Activated T-helper 9 cell treated with anti-CD3 and anti-CD28 coated beads, Interleukin-2, amount 50 U/mL, for 16 hours (primary cell): ENCODE measurements around the gene KCNG1.

Experiments
- DNase-seq: peaks from one replicate; pipeline ENCODE4 v3.0.0-alpha.2; 2020; ENCODE audit warnings: low read depth

KCNG1 gene

DNA sequence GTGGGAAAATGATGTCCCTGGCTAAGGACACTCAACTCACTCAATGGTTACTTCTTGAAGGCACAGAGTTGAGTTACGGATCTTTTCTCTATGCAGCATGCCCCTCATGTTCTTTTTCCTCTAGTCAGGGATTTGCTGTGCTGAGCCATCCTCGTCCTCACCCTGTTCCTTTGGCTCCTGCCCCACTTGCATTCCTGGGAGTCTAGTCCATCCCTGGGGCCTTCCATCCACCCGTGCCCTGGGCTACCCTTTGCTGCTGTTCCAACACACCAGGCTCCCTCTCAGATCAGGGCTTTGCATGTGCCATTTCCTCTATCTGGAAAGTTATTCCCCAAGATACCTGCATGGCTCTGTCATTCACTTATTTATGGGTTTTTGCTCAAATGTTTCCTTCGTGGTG is 13.3 kb upstream of the KCNG1 start:
- DNase-seq = no peak

DNA sequence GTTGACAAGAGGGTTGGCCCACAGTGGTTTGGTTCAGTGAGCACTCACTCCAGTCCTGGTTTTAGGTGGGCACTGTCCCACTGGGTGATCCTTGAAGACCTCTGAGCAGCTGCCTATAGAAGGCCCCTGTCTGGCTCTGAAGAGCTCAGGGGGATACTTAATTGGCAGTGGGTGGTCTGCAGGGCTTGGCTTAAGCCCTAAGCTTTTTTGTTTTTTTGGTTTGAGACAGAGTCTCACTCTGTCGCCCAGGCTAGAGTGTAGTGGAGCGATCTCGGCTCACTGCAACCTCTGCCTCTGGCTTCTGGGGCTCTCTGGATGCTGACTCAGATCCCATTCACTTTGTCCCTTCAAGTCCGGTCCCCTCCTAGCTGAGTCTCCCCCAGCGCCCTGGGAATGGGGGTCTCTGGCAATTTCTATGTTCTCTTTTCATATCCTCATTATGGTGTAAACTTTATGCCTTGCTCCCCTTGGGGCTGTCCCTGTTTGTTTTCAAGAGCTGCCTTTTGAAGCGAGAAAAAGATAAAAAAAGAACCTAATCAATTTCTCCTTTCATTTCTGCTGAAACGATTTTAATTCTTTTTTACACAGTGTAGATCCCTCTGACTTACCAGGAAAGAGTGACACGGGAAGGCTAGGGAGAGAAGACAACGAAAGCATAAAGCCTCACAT is 12.2 kb upstream of the KCNG1 start:
- no peak for DNase-seq

DNA sequence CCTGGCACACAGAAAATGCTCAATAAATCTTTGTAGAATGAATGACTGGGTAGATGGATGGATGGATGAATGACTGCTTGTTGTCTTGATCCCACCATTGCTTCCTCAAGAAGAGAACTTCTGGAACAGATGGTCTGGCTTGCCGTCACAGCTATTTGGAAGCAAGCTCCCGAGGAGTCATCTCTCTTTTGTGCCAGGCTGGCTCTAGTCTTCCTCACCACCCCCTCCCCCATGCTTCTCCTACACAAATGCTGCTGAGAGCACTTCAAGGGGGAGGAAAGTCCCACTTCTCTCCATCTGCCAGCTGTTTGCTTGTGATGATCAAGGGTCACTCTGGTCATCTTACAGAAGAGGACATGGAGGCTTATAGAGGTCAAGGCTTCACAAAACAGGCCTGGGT is 11.6 kb upstream of the KCNG1 start:
- DNase-seq = no peak

- no peak for DNase-seq
Observed at GRCh38 chr20:51029963-51030920, 7.3 kb upstream of the KCNG1 start.

DNA sequence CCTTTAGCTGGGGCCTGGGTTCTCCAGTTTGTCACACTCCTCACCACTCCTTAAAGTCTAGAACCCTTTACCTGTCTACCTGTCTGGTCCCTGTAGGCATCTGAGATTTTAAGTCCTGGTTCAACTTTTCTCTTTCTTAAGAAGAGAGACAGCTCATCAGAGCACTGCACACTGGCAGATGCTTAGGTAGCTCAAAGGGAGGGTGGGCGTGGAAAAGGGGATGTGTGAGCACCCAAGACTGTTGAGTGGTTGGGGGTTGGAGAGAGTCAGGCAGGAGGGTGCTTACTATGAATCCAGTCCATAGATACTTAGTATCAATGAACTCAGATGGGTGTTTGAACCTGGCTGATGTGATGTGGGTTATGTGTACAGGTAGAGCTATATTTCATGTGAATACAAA is 6.6 kb upstream of the KCNG1 start:
- no peak for DNase-seq

- DNase-seq = no peak
Observed at GRCh38 chr20:51028616-51029212, 5.8 kb upstream of the KCNG1 start.

DNA sequence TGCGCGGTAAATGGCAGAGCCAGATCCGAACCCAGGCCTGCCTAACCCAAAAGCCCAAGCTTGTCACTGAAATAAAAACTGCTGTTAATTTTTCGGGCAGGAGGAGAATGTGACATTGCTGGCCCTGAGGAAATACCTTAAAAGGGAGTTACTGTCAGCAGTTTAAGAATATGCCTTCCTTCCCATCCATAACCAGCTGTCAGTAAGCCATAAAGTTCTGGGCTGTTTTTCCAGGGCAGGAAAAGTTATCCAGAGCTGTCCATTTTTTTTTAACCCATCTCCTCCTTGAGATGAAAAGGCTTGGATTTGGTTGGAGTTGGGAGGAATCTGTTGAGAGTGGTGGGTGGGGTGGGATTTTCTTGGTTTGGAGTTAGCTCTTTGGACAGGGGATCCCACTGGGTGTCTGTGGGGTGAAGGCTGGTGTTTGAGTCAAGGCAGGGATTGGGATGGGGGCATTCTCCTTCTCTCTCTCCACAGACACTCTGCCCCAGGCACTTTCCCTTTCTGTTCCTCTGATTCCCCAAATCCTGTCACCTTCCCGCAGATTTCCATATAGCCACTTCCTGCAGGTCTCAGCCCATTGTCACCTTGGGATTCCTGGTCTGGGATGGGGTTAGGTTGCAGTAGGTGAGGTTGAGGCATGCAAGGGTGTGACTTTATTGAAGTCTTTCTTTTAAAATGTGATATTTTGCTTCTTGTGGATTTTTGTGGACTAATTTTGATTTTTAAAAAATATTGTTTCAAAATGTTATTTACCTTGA is 4.3 kb upstream of the KCNG1 start:
- no peak for DNase-seq

DNA sequence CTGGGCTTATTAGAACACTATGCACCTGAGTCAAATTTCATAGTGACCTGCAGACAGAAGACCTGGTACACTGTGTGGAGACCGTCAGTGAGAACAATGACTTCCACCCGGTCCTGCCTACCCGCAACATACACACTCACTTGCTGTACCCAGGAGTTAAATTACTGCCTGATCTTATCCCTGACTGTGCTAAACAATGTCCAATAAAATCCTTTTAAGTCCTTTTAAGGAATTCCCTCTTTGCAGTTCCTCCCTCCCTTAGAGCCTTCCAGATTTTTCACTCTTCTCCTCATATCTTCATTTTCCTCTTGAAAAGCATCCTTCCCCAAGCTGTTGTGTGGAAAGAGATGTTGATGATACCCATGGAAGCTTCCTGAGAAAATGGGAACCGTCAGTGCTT is 3.4 kb upstream of the KCNG1 start:
- no peak for DNase-seq

DNA sequence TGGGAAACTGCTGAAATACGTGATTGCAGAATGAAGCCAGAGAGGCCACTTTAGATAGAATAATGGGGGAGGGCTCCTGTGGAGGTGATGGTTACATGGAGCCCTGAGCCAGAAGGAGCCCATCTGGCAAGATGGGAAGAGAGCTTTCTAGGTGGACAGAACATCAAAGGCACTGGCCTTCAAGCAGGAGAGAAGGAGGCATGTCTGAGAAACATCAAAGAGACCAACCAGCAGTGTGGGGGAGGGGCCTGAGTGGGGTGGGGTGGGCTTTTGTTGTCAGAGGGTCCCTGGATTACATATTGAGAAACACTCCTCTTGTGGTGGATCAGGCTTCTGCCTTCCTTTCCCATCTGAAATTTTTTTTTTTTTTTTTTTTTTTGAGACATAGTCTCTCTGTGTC is 1.9 kb upstream of the KCNG1 start:
- no peak for DNase-seq

DNA sequence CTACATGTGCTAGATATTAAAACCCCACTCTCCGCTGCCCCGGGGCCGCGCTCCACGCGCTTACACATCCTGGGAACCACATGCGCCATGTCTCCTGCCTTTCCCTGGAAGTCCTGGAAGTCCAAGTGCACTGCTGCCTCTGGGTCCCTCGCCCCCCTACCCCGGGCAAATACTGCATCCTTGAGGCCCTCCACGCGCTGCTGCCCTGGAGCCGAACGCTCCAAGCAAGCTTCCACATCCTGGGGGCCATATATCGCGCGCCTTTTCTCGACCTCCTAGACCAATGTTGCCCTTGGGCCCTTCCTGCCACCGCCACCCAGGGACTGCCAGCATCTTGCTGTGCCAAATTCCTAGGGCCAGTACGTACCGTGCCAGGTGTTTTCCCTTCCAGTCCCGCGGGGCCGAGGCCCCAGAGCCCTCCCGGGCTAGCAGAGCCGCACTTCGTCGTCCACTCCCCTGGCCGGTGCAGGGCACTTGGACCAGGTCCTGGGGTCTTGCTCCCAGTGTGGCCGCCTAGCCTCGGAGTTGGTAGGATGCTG is 779 bp upstream of the KCNG1 start:
- no peak for DNase-seq

DNA sequence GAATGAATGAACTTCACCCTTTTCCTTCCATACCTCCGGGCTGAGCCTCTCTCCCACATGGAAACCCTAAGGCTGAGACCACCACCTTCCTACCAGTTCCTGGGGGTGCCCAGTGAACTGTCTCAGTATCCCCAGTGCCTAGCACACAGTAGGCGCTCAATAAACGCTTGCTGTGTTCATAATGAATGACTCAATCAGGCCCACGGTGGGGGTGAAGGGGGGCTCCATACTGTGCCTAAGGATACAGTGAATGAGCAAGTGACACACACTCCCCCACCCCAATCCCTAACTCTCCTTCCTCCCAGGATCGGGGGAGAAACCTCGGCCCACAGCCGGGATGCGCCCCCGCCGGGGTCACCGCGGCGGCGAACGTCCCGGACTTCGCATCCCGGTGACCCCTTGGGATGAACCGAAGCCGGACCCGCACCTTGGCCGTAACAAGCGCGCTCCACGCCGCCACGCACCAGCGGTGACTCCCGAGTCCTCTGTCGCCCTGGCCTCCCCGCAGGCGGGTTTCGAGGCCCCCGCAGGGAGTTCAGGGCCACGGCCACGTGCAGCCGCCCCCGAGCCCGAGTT is 592 bp downstream of the KCNG1 start:
- no peak for DNase-seq

- DNase-seq = no peak
Observed at GRCh38 chr20:51021067-51022025, 1.6 kb downstream of the KCNG1 start.

GRCh38 chr20:51020657-51021056 is 2.2 kb downstream of the KCNG1 start:
- DNase-seq = no peak

GRCh38 chr20:51019656-51020592 is 3.0 kb downstream of the KCNG1 start:
- no peak for DNase-seq

GRCh38 chr20:51017251-51017650 is 5.7 kb downstream of the KCNG1 start:
- DNase-seq = no peak

DNA sequence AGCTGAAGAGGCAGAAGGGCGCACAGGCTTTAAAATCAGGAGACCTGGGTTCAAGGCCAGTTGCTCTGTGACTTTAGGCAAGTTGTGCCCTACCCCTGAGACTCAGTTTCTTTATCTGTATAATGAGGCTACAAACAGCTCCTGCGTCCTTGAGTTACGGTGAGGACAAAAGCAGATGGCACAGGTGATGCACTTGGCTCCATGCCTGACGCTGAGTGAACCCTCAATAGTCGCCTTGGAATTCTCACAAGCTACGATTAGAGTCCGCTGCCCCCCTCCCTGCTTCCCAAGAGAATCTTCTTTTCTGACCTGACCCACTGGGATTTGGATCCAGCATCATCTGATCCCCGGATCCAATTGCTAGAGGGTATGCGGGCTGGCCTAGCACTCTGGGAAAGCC is 6.4 kb downstream of the KCNG1 start:
- no peak for DNase-seq

- no peak for DNase-seq
Observed at GRCh38 chr20:51014797-51015722, 7.8 kb downstream of the KCNG1 start.
